A673 (cell line): Measurements from ENCODE around the gene CEBPE.

Experiments used
- EZH2 ChIP-seq: fragments of 200-600 bp; sonication (generic); IDR thresholded peaks from 2 replicates; pipeline ENCODE4 v1.6.1; 2017; ENCODE audit warnings: borderline replicate concordance, low read depth, mild to moderate bottlenecking, mixed read lengths, antibody characterized with exemption, low read length; ENCODE audit not compliant: poor library complexity, severe bottlenecking
- TF ChIP-seq, protein P1 (sequence below): fragments of 300-800, 200-600 bp; sonication (generic); conservative IDR thresholded peaks from 2 replicates; pipeline ENCODE4 v1.5.1; 2017; ENCODE audit warnings: low read depth, mild to moderate bottlenecking, antibody characterized with exemption, low read length, moderate library complexity, mixed read lengths

DNA sequence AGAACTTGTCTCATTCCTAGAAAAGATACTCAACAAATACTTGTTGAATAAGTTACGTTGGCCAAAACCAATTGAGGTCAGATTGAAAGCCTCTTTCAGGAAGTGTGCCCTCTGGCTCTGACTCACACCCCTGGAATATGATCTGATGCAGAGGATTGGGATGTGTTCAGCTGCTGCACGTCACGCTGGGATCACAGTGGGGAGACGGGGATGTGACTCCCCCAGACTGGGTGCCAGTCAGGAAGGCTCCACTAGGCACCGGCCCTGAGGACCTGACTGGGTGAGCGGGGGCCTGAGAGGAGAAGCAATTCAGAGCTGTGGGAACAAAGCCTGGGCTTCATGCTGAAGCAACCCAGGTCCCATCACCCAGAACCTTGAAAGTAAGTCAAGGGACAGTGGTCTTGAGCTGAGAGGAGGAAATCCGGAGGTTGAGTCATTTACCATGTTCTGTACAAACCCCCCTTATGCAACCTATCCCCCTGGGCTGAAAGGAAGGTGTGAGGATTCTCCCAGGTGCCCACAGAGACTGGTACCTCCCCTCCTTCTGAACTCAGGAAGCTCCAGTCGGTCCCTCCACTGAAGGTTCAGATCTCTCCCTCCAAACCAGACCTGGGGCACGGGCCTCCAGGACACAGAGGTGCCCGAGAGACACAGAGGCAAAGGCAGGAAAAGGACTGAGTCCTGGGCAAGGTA lies 3.9 kb downstream of the CEBPE start:
- TF ChIP-seq, protein P1, sequence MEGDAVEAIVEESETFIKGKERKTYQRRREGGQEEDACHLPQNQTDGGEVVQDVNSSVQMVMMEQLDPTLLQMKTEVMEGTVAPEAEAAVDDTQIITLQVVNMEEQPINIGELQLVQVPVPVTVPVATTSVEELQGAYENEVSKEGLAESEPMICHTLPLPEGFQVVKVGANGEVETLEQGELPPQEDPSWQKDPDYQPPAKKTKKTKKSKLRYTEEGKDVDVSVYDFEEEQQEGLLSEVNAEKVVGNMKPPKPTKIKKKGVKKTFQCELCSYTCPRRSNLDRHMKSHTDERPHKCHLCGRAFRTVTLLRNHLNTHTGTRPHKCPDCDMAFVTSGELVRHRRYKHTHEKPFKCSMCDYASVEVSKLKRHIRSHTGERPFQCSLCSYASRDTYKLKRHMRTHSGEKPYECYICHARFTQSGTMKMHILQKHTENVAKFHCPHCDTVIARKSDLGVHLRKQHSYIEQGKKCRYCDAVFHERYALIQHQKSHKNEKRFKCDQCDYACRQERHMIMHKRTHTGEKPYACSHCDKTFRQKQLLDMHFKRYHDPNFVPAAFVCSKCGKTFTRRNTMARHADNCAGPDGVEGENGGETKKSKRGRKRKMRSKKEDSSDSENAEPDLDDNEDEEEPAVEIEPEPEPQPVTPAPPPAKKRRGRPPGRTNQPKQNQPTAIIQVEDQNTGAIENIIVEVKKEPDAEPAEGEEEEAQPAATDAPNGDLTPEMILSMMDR = no peak
- no peak for TF ChIP-seq EZH2
